Measurements from ENCODE around the gene GTPBP3. TPM values are rescaled to one million over a fixed set of nuclear protein-coding genes. Genes with fewer than 3 reads are reported as not detected.
A peak's percentile ranks its signal among the peaks of the same experiment; 100 is the strongest.

The GTPBP3 gene
- total and polyA plus RNA-seq, 2 of the 13 experiments (the other 11 are each of a cell fraction or from before 2014, with no cell fraction given) = 17.5 to 30.0 TPM

- TF ChIP-seq AKNA (CRISPR knock-in tag; IDR thresholded peaks at IDR 0.05; ENCODE audit: borderline replicate concordance) = no peak
- no peak for TF ChIP-seq ZNF558 (CRISPR knock-in tag; IDR thresholded peaks at IDR 0.05; ENCODE audit: borderline replicate concordance)
- peak; percentile 75 for TF ChIP-seq ZFP91 (CRISPR knock-in tag; IDR thresholded peaks at IDR 0.05; ENCODE audit: borderline replicate concordance)
- TF ChIP-seq NFKBIZ (CRISPR knock-in tag; IDR thresholded peaks at IDR 0.05) = 0 out of 2 replicates have a peak, but pooled peaks have one; percentile 24
- TF ChIP-seq ZNF235 (CRISPR knock-in tag; IDR thresholded peaks at IDR 0.05; ENCODE audit: borderline replicate concordance) = no peak
- no peak for TF ChIP-seq ZNF550 (CRISPR knock-in tag; IDR thresholded peaks at IDR 0.05; ENCODE audit: borderline replicate concordance)
- no peak for TF ChIP-seq ATAD3A (CRISPR knock-in tag; IDR thresholded peaks at IDR 0.05)
- TF ChIP-seq SKI (IDR thresholded peaks at IDR 0.05; ENCODE audit: partially characterized antibody) = no peak
- TF ChIP-seq ZFP82 (CRISPR knock-in tag; IDR thresholded peaks at IDR 0.05; ENCODE audit: borderline replicate concordance) = no peak
- TF ChIP-seq CCAR2 (optimal IDR thresholded peaks at IDR 0.05; ENCODE audit: low read depth, low read length) = no peak
- no peak for TF ChIP-seq HNRNPUL1 (IDR thresholded peaks at IDR 0.05; ENCODE audit: low read depth, low read length)
- TF ChIP-seq ZNF414 (CRISPR knock-in tag; IDR thresholded peaks at IDR 0.05) = no peak
- no peak for TF ChIP-seq FOXJ3 (CRISPR knock-in tag; IDR thresholded peaks at IDR 0.05; ENCODE audit: borderline replicate concordance)
- no peak for TF ChIP-seq ZSCAN5A (CRISPR knock-in tag; IDR thresholded peaks at IDR 0.05; ENCODE audit: borderline replicate concordance)
- no peak; the same call in 1 of the 2 replicates for TF ChIP-seq SIN3A (IDR thresholded peaks at IDR 0.05; ENCODE audit: borderline replicate concordance, low read depth, low read length)
- TF ChIP-seq ZNF563 (CRISPR knock-in tag; IDR thresholded peaks at IDR 0.05) = peak; percentile 81; the same call in 1 of the 2 replicates
- peak; percentile 40; the same call in 1 of the 2 replicates for TF ChIP-seq ZNF704 (CRISPR knock-in tag; IDR thresholded peaks at IDR 0.05; ENCODE audit: borderline replicate concordance)
Measured at GRCh38 chr19:17340871-17341357, 3.6 kb downstream of the GTPBP3 start (continued).
